HEK293 (cell line): ENCODE results near the gene DNAH11.
A peak's percentile ranks its signal among the peaks of the same experiment; 100 is the strongest.

Source experiments
- CTCF ChIA-PET: fragments of 350-600 bp; formaldehyde crosslinking; extraction: SDS; loops from one replicate; lab custom pipeline; 2021; ENCODE audit warnings: antibody characterized with exemption; lab: Yijun Ruan, JAX
- POLR2A ChIA-PET: fragments of 300-600 bp; formaldehyde crosslinking; extraction: SDS; loops from one replicate; lab custom pipeline; 2020; ENCODE audit warnings: antibody characterized with exemption, inconsistent platforms; lab: Yijun Ruan, JAX
- H3K27ac ChIP-seq: fragments of 200-500 bp; sonication (Bioruptor generic); 2 replicates; pipeline ENCODE4 v1.5.1; 2014; ENCODE audit warnings: low read depth, low read length, control low read depth, inconsistent platforms; ENCODE audit errors: extremely low read depth
- H3K36me3 ChIP-seq, 2 experiments: fragments of 200-500 bp in 1 of 2; sonication (Bioruptor generic) in 1 of 2; 1 replicate in 1 of 2; 2 replicates in 1 of 2; pipeline ENCODE4 v1.5.1; 2014 to 2017; ENCODE audit warnings: inconsistent platforms in 2 of 2, low read length in 2 of 2; ENCODE audit not compliant: control insufficient read depth in 2 of 2, insufficient read depth in 1 of 2
- H3K4me1 ChIP-seq: fragments of 200-500 bp; sonication (Bioruptor generic); 2 replicates; pipeline ENCODE4 v1.5.1; 2014; ENCODE audit warnings: mild to moderate bottlenecking, low read length, inconsistent platforms; ENCODE audit not compliant: control insufficient read depth, insufficient read depth
- H3K4me3 ChIP-seq: 2 replicates; pipeline ENCODE4 v1.5.1; 2011; ENCODE audit warnings: low read depth, mild to moderate bottlenecking, control low read depth, low read length, moderate library complexity
- H3K9me3 ChIP-seq: fragments of 200-500 bp; sonication (Bioruptor generic); 2 replicates; pipeline ENCODE4 v1.5.1; 2014; ENCODE audit warnings: low read depth, low read length, inconsistent platforms; ENCODE audit not compliant: control insufficient read depth, insufficient read depth
- BCL11B ChIP-seq: fragments of 450-650 bp; formaldehyde crosslinking; IDR thresholded peaks from 2 replicates; pipeline ENCODE4 v1.5.1; 2016; ENCODE audit warnings: low read depth, missing biosample characterization, missing genetic modification characterization
- EGR2 ChIP-seq: fragments of 450-650 bp; formaldehyde crosslinking; IDR thresholded peaks from 2 replicates; pipeline ENCODE4 v1.5.1; 2016; ENCODE audit warnings: low read depth, missing biosample characterization, missing genetic modification characterization
- IKZF3 ChIP-seq: fragments of 450-650 bp; IDR thresholded peaks from 2 replicates; pipeline ENCODE4 v1.5.0; 2018; ENCODE audit warnings: missing biosample characterization, mild to moderate bottlenecking, missing genetic modification characterization, moderate library complexity
- KLF1 ChIP-seq: fragments of 450-650 bp; formaldehyde crosslinking; IDR thresholded peaks from 2 replicates; pipeline ENCODE4 v1.5.1; 2016; ENCODE audit warnings: missing biosample characterization, missing genetic modification characterization
- ZBTB11 ChIP-seq: fragments of 450-650 bp; formaldehyde crosslinking; conservative IDR thresholded peaks from 2 replicates; pipeline ENCODE4 v1.5.1; 2016; ENCODE audit warnings: low read depth, missing biosample characterization, missing genetic modification characterization
- ZBTB17 ChIP-seq: fragments of 450-650 bp; formaldehyde crosslinking; IDR thresholded peaks from 2 replicates; pipeline ENCODE4 v1.5.1; 2016; ENCODE audit warnings: missing biosample characterization, missing genetic modification characterization
- ZNF335 ChIP-seq: fragments of 450-650 bp; formaldehyde crosslinking; conservative IDR thresholded peaks from 2 replicates; pipeline ENCODE4 v1.5.1; 2016; ENCODE audit warnings: missing biosample characterization, missing genetic modification characterization
- ZNF426 ChIP-seq: fragments of 450-650 bp; formaldehyde crosslinking; IDR thresholded peaks from 2 replicates; pipeline ENCODE4 v1.5.1; 2017; ENCODE audit warnings: missing biosample characterization, missing genetic modification characterization, mild to moderate bottlenecking, inconsistent platforms, moderate library complexity
- ZNF544 ChIP-seq: fragments of 450-650 bp; formaldehyde crosslinking; IDR thresholded peaks from 2 replicates; pipeline ENCODE4 v1.5.0; 2017; ENCODE audit warnings: missing biosample characterization, missing genetic modification characterization
- ZNF654 ChIP-seq: fragments of 450-650 bp; formaldehyde crosslinking; IDR thresholded peaks from 2 replicates; pipeline ENCODE4 v1.5.1; 2016; ENCODE audit warnings: low read depth, missing biosample characterization, missing genetic modification characterization
- TF ChIP-seq, protein P1 (sequence below): fragments of 450-650 bp; formaldehyde crosslinking; IDR thresholded peaks from 2 replicates; pipeline ENCODE4 v1.5.1; 2016; ENCODE audit warnings: missing biosample characterization, missing genetic modification characterization
- TF ChIP-seq, protein P2 (sequence below): fragments of 450-650 bp; formaldehyde crosslinking; IDR thresholded peaks from 2 replicates; pipeline ENCODE4 v1.5.1; 2016; ENCODE audit warnings: missing biosample characterization, missing genetic modification characterization
- TF ChIP-seq, protein P3 (sequence below): fragments of 450-650 bp; formaldehyde crosslinking; IDR thresholded peaks from 2 replicates; pipeline ENCODE4 v1.5.1; 2016; ENCODE audit warnings: missing biosample characterization, missing genetic modification characterization

Gene DNAH11

DNA sequence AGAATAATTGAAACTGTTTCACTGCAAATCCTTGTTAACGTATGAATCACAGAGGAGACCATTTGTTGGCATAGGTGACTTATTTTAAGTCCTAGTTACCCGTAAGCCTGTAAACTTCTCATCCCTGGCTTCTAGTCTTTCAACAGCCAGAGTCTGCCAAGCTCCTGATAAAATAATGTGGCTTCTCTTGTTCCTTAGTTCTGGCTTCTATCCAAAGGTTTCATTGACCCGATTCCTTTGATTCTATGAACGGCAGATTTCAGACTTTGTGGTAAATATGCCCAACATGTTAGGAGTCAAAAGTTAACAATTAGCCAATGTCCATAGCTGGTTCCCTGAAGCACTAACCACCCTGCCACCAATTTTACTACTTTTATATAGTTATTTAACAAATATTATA, 23.3 kb downstream of the DNAH11 start:
- ChIA-PET POLR2A (no interaction called here), CTCF (interaction anchor here (0.6 to 1.6 kb wide), 2 partner anchors 58 to 788 kb away, joined by 3 to 5 read pairs; no protein-coding TSS in a partner anchor)
- H3K36me3 ChIP-seq = no peaks in the 10 kb centered on the region; a peak in 1 of 3 replicates
- H3K4me3 ChIP-seq = no peak overlapping the region
- no peaks in the 10 kb centered on the region for H3K9me3 ChIP-seq
- TF ChIP-seq, protein P1, sequence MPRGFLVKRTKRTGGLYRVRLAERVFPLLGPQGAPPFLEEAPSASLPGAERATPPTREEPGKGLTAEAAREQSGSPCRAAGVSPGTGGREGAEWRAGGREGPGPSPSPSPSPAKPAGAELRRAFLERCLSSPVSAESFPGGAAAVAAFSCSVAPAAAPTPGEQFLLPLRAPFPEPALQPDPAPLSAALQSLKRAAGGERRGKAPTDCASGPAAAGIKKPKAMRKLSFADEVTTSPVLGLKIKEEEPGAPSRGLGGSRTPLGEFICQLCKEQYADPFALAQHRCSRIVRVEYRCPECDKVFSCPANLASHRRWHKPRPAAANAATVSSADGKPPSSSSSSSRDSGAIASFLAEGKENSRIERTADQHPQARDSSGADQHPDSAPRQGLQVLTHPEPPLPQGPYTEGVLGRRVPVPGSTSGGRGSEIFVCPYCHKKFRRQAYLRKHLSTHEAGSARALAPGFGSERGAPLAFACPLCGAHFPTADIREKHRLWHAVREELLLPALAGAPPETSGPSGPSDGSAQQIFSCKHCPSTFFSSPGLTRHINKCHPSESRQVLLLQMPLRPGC (tag by site-specific recombination) = no peak
- TF ChIP-seq ZNF426 (no peak), IKZF3 (tag by site-specific recombination) (no peak), ZBTB17 (tag by site-specific recombination) (no peak), KLF1 (tag by site-specific recombination) (no peak), EGR2 (no peak), BCL11B (no peak), ZNF544 (no peak), ZNF335 (tag by site-specific recombination) (no peak)
- TF ChIP-seq, protein P2, sequence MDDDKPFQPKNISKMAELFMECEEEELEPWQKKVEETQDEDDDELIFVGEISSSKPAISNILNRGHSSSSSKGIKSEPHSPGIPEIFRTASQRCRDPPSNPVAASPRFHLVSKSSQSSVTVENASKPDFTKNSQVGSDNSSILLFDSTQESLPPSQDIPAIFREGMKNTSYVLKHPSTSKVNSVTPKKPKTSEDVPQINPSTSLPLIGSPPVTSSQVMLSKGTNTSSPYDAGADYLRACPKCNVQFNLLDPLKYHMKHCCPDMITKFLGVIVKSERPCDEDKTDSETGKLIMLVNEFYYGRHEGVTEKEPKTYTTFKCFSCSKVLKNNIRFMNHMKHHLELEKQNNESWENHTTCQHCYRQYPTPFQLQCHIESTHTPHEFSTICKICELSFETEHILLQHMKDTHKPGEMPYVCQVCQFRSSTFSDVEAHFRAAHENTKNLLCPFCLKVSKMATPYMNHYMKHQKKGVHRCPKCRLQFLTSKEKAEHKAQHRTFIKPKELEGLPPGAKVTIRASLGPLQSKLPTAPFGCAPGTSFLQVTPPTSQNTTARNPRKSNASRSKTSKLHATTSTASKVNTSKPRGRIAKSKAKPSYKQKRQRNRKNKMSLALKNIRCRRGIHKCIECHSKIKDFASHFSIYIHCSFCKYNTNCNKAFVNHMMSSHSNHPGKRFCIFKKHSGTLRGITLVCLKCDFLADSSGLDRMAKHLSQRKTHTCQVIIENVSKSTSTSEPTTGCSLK (tag by site-specific recombination) = no peak
- TF ChIP-seq, protein P3, sequence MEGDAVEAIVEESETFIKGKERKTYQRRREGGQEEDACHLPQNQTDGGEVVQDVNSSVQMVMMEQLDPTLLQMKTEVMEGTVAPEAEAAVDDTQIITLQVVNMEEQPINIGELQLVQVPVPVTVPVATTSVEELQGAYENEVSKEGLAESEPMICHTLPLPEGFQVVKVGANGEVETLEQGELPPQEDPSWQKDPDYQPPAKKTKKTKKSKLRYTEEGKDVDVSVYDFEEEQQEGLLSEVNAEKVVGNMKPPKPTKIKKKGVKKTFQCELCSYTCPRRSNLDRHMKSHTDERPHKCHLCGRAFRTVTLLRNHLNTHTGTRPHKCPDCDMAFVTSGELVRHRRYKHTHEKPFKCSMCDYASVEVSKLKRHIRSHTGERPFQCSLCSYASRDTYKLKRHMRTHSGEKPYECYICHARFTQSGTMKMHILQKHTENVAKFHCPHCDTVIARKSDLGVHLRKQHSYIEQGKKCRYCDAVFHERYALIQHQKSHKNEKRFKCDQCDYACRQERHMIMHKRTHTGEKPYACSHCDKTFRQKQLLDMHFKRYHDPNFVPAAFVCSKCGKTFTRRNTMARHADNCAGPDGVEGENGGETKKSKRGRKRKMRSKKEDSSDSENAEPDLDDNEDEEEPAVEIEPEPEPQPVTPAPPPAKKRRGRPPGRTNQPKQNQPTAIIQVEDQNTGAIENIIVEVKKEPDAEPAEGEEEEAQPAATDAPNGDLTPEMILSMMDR = no peak
- no peaks in the 10 kb centered on the region for H3K4me1 ChIP-seq
- H3K27ac ChIP-seq = no peak overlapping the region

DNA sequence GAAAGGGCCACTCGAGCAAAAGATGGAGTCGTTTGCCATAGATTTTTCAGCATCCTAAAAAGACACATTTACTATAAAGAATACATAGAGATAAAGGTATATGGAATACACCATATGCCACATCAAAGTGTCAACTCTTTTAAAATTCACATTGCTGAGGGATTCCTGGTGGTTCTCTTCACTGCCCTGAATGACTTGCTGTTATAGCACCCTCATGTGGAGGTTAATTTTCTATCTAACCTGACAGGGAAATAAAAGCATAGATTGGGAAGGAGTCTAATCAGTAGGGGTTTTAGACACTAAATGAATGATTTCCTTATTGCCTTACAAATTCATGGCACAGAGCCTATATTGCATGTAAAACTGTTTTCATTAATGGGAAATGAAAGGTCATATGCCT, 25.9 kb downstream of the DNAH11 start:
- CTCF ChIA-PET = interaction anchor here (0.6 to 1.2 kb wide), 4 partner anchors 8 to 307 kb away, joined by 3 to 12 read pairs (median 4); no protein-coding TSS in a partner anchor
- POLR2A ChIA-PET = no interaction called here
- TF ChIP-seq ZBTB11 (no peak), ZNF654 (peak; percentile 46)
- no peaks in the 10 kb centered on the region for H3K9me3 ChIP-seq
- H3K27ac ChIP-seq = no peak overlapping the region
- H3K36me3 ChIP-seq = no peaks in the 10 kb centered on the region; a peak in 1 of 3 replicates
- H3K4me3 ChIP-seq = no peak overlapping the region
- H3K4me1 ChIP-seq = no peaks in the 10 kb centered on the region
